C4-2B (cell line): ENCODE results near the gene GNG4.

ENCODE experiments used
- CTCF ChIP-seq: fragments of 450-650 bp; conservative IDR thresholded peaks from 2 replicates; pipeline ENCODE4 v1.5.1; 2017; ENCODE audit warnings: mild to moderate bottlenecking
- ZFX ChIP-seq: fragments of 450-650 bp; IDR thresholded peaks from 2 replicates; pipeline ENCODE4 v1.6.1; 2017

DNA sequence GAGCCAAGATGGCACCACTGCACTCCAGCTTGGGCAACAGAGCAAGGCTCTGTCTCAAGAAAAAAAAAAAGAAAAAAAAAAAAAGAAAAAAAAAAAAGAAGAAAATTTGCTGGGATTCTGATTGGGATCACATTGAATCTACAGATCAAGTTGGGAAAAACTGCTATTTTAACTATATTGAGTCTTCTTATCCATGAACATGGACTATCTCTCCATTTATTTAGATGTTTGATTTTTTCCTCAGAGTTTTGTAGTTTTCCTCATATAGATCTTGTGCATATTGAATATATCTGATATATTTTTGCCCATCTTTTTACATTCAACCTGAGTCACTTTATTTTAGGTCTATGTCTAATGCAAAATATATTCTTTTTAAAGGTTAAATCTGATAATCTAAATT is 87.0 kb downstream of the GNG4 start:
- no peak for TF ChIP-seq CTCF
- no peak for TF ChIP-seq ZFX
